ENCODE results near the gene ZNF689. TPM values are rescaled to one million over a fixed set of nuclear protein-coding genes. Genes with fewer than 3 reads are reported as not detected.

Gene ZNF689
- total RNA-seq, 1 experiment from 2014 or later: 21.1 TPM

DNA sequence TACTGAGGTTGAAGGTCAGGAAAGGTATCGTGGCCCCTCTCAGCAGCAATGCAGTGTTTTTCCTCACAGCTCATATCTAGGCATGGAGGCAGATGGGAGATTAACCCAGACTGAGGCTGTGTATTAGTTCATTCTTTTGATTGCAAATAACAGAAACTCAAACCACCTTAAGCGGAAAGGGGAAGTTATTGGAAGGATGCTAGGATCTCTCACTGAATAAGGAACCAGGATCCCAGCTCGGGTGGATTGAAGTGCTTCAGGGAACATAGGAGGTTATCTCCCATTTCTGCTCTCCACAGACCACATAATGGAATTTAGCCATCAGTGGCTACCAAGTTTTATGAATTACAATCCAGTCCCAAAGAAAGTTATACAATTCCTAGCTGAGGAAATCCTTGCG is 8.2 kb downstream of the ZNF689 start:
- Mint-ChIP-seq H3K36me3 (ENCODE audit: insufficient read depth in 1 of 3, low read depth in 3 of 3) (peaks cover 13 to 39% (median 36%) of the 10 kb centered on the region in 3 experiments), H3K4me1 (no peaks in the 10 kb centered on the region), H3K4me3 (no peak overlapping the region; a peak in 1 of 5 replicates), H3K27ac (no peak overlapping the region), H3K27me3 (ENCODE audit: low read depth) (no peaks in the 10 kb centered on the region), H3K9me3 (peaks cover 0 to 6% of the 10 kb centered on the region in 2 experiments; a peak in 2 of 5 replicates)
- no peak overlapping the region for H3K4ac ChIP-seq (ENCODE audit: low read depth, low read length)
- H3T11ph ChIP-seq (ENCODE audit: low read length): no peak overlapping the region
- H2BK5ac ChIP-seq (ENCODE audit: insufficient read length, low read length): no peak overlapping the region
- no peak overlapping the region for H4K91ac ChIP-seq (ENCODE audit: insufficient read length, low read depth, low read length)
- no peak overlapping the region for H2BK20ac ChIP-seq (ENCODE audit: low read depth, low read length, poor library complexity, severe bottlenecking)
- no peaks in the 10 kb centered on the region for H3K23me2 ChIP-seq (ENCODE audit: insufficient read length, low read depth, low read length, poor library complexity, severe bottlenecking)
- no peak overlapping the region for H3K9ac ChIP-seq (ENCODE audit: extremely low read depth, insufficient read length, low read length)
- no CpG with 5 or more reads among the region's 4 CpGs for WGBS (ENCODE audit: extremely low coverage, insufficient read length, low lambda C conversion rate)
- no peaks in the 10 kb centered on the region for H3K9me3 ChIP-seq (ENCODE audit: control insufficient read depth, low read depth, low read length)
- no peak overlapping the region for H3K27ac ChIP-seq (ENCODE audit: insufficient read length, low read depth, low read length)
- DNase-seq: no peak
- H3K18ac ChIP-seq (ENCODE audit: insufficient read length, low read depth, low read length): no peak overlapping the region
- H3K14ac ChIP-seq (ENCODE audit: insufficient read depth, low read length): no peak overlapping the region
- no peak overlapping the region for H4K8ac ChIP-seq (replicated peaks; ENCODE audit: insufficient read length, low read depth, low read length)
- no peaks in the 10 kb centered on the region for H3K27me3 ChIP-seq (ENCODE audit: insufficient read depth, low read length)
- H2AFZ ChIP-seq (ENCODE audit: low read length): no peak overlapping the region
- H3K4me2 ChIP-seq (ENCODE audit: insufficient read depth, insufficient read length, low read length): no peak overlapping the region
- H4K20me1 ChIP-seq (ENCODE audit: control insufficient read depth, insufficient read depth, insufficient read length): no peaks in the 10 kb centered on the region
- H3K79me1 ChIP-seq (ENCODE audit: insufficient read depth, low read depth, low read length, poor library complexity, severe bottlenecking): no peaks in the 10 kb centered on the region
- no peaks in the 10 kb centered on the region for H3K4me1 ChIP-seq (ENCODE audit: insufficient read depth, low read length)
- H2BK120ac ChIP-seq (ENCODE audit: low read depth, low read length, poor library complexity, severe bottlenecking): no peak overlapping the region
- no peak overlapping the region for H4K5ac ChIP-seq (ENCODE audit: insufficient read length, low read depth, low read length)
- H2AK5ac ChIP-seq (ENCODE audit: insufficient read length, low read length): no peak overlapping the region
- no peak overlapping the region for H3K23ac ChIP-seq (ENCODE audit: insufficient read length, low read depth, low read length)
- H3K79me2 ChIP-seq (ENCODE audit: insufficient read depth, low read length): no peaks in the 10 kb centered on the region
- no peak overlapping the region for H2BK12ac ChIP-seq (ENCODE audit: insufficient read length, low read depth, low read length)
- no peak overlapping the region for H3K56ac ChIP-seq (ENCODE audit: insufficient read length, low read depth, low read length)
- no peak overlapping the region for H2BK15ac ChIP-seq (ENCODE audit: low read depth, low read length)
- TF ChIP-seq, protein P1, sequence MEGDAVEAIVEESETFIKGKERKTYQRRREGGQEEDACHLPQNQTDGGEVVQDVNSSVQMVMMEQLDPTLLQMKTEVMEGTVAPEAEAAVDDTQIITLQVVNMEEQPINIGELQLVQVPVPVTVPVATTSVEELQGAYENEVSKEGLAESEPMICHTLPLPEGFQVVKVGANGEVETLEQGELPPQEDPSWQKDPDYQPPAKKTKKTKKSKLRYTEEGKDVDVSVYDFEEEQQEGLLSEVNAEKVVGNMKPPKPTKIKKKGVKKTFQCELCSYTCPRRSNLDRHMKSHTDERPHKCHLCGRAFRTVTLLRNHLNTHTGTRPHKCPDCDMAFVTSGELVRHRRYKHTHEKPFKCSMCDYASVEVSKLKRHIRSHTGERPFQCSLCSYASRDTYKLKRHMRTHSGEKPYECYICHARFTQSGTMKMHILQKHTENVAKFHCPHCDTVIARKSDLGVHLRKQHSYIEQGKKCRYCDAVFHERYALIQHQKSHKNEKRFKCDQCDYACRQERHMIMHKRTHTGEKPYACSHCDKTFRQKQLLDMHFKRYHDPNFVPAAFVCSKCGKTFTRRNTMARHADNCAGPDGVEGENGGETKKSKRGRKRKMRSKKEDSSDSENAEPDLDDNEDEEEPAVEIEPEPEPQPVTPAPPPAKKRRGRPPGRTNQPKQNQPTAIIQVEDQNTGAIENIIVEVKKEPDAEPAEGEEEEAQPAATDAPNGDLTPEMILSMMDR (conservative IDR thresholded peaks at IDR 0.05): no peak

Data from H9 (cell line).